DOHH2 (cell line): ENCODE data around the gene CREG2.

ENCODE experiments used
- H3F3A ChIP-seq: fragments of 200-600 bp; sonication (generic), shearing (Covaris generic); 2 replicates; pipeline ENCODE4 v1.6.0; 2016; ENCODE audit warnings: antibody characterized with exemption, mild to moderate bottlenecking; ENCODE audit not compliant: control insufficient read depth, insufficient read depth
- H3K27ac ChIP-seq: fragments of 200-600 bp; sonication (generic); 2 replicates; pipeline ENCODE4 v1.5.1; 2014; ENCODE audit warnings: low read depth, mild to moderate bottlenecking, low read length, moderate library complexity
- H3K27me3 ChIP-seq: fragments of 200-600 bp; sonication (generic); 2 replicates; pipeline ENCODE4 v1.6.1; 2014; ENCODE audit warnings: mild to moderate bottlenecking, low read length, mixed read lengths; ENCODE audit not compliant: control insufficient read depth
- H3K36me3 ChIP-seq: fragments of 200-600 bp; sonication (generic); 2 replicates; pipeline ENCODE4 v1.6.1; 2014; ENCODE audit warnings: mild to moderate bottlenecking, low read length, moderate library complexity, mixed read lengths; ENCODE audit not compliant: control insufficient read depth
- H3K4me1 ChIP-seq: fragments of 200-600 bp; sonication (generic); 2 replicates; pipeline ENCODE4 v1.6.1; 2014; ENCODE audit warnings: mild to moderate bottlenecking, low read length, mixed read lengths; ENCODE audit not compliant: control insufficient read depth
- H3K4me2 ChIP-seq: fragments of 200-600 bp; sonication (generic); 2 replicates; pipeline ENCODE4 v1.6.0; 2014; ENCODE audit warnings: mild to moderate bottlenecking, low read length, moderate library complexity
- H3K4me3 ChIP-seq: fragments of 200-600 bp; sonication (generic); 2 replicates; pipeline ENCODE4 v1.5.1; 2014; ENCODE audit warnings: mild to moderate bottlenecking, low read length, mixed read lengths
- H3K79me2 ChIP-seq: fragments of 200-600 bp; sonication (generic); 2 replicates; pipeline ENCODE4 v1.6.1; 2014; ENCODE audit warnings: mild to moderate bottlenecking, low read length, mixed read lengths; ENCODE audit not compliant: control insufficient read depth
- H3K9me2 ChIP-seq: fragments of 200-600 bp; sonication (generic); replicated peaks from 2 replicates; pipeline ENCODE4 v1.6.1; 2014; ENCODE audit warnings: mild to moderate bottlenecking, low read length, mixed read lengths; ENCODE audit not compliant: control insufficient read depth
- H3K9me3 ChIP-seq: fragments of 200-600 bp; sonication (generic); 2 replicates; pipeline ENCODE4 v1.6.1; 2014; ENCODE audit warnings: antibody characterized with exemption, low read length, mixed read lengths; ENCODE audit not compliant: control insufficient read depth, insufficient read depth
- H4K20me1 ChIP-seq: fragments of 200-600 bp; sonication (generic); 2 replicates; pipeline ENCODE4 v1.6.0; 2014; ENCODE audit warnings: low read depth, mild to moderate bottlenecking, antibody characterized with exemption, low read length, moderate library complexity; ENCODE audit not compliant: control insufficient read depth, insufficient read depth
- EZH2phosphoT487 ChIP-seq: fragments of 200-600 bp; sonication (generic); IDR thresholded peaks from 2 replicates; pipeline ENCODE4 v1.6.1; 2017; ENCODE audit warnings: borderline replicate concordance, mild to moderate bottlenecking, antibody characterized with exemption, low read length, moderate library complexity, mixed read lengths
- TF ChIP-seq, protein P1 (sequence below): fragments of 200-600 bp; sonication (generic); IDR thresholded peaks from one replicate; pipeline ENCODE4 v1.5.1; 2014; ENCODE audit warnings: antibody characterized with exemption, mild to moderate bottlenecking, low read depth, low read length; ENCODE audit not compliant: poor library complexity, severe bottlenecking

The CREG2 gene

DNA sequence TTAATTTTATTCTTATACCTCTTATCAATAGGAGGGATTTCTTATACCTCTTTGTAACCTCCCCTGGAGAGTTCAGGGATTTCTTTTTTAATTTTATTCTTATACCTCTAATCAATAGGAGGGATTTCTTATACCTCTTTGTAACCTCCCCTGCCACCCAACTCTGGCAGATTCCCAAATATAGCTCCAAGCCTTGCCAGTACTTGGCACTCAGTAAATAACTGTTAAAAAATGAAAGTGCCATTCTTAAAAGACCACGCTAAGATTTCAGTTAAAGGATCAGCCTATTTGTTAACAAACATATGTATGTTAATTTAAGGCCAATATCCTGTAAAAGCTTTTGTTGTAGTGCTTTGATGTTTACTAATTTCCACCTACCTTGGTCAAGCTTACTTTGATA, 83.6 kb downstream of the CREG2 start:
- no peaks in the 10 kb centered on the region for H3K9me3 ChIP-seq
- TF ChIP-seq, protein P1, sequence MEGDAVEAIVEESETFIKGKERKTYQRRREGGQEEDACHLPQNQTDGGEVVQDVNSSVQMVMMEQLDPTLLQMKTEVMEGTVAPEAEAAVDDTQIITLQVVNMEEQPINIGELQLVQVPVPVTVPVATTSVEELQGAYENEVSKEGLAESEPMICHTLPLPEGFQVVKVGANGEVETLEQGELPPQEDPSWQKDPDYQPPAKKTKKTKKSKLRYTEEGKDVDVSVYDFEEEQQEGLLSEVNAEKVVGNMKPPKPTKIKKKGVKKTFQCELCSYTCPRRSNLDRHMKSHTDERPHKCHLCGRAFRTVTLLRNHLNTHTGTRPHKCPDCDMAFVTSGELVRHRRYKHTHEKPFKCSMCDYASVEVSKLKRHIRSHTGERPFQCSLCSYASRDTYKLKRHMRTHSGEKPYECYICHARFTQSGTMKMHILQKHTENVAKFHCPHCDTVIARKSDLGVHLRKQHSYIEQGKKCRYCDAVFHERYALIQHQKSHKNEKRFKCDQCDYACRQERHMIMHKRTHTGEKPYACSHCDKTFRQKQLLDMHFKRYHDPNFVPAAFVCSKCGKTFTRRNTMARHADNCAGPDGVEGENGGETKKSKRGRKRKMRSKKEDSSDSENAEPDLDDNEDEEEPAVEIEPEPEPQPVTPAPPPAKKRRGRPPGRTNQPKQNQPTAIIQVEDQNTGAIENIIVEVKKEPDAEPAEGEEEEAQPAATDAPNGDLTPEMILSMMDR = no peak
- peaks cover 66% of the 10 kb centered on the region for H3K79me2 ChIP-seq
- H3K36me3 ChIP-seq = peaks cover 2% of the 10 kb centered on the region; the same call in 1 of the 2 replicates
- H3K27ac ChIP-seq = no peak overlapping the region
- no peaks in the 10 kb centered on the region for H3F3A ChIP-seq
- no peak overlapping the region for H3K4me3 ChIP-seq
- peaks cover 9% of the 10 kb centered on the region; the same call in 1 of the 2 replicates for H4K20me1 ChIP-seq
- H3K4me2 ChIP-seq = no peak overlapping the region
- H3K4me1 ChIP-seq = peaks cover 31% of the 10 kb centered on the region
- no peaks in the 10 kb centered on the region for H3K9me2 ChIP-seq
- no peaks in the 10 kb centered on the region for H3K27me3 ChIP-seq

DNA sequence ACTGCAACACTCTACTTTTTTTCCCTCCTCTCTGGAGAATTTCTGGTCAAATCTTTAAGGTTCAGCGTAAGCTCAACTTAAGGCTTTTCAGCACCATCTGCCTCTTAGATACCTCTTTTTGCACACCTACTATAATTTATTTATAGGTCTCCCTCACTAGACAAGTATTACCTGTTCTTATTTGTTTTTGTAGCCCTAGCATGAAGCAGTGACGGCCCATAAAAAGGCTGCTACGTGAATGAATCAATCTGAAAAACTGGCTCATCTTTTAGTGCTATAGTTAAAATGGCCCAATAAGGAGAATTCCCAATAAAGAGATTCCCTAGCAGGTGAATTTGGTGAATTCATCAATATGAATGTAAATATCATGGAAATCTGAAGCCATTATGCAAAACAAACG, 85.3 kb downstream of the CREG2 start:
- H3K9me2 ChIP-seq = no peaks in the 10 kb centered on the region
- peaks cover 16% of the 10 kb centered on the region for H3K4me1 ChIP-seq
- no peaks in the 10 kb centered on the region for H3K27me3 ChIP-seq
- no peaks in the 10 kb centered on the region for H3K9me3 ChIP-seq
- no peaks in the 10 kb centered on the region for H3F3A ChIP-seq
- H3K79me2 ChIP-seq = peaks cover 59% of the 10 kb centered on the region
- H4K20me1 ChIP-seq = peaks cover 9% of the 10 kb centered on the region; the same call in 1 of the 2 replicates
- H3K4me3 ChIP-seq = no peak overlapping the region
- no peak overlapping the region for H3K27ac ChIP-seq
- no peak overlapping the region for H3K4me2 ChIP-seq
- peaks cover 2% of the 10 kb centered on the region; the same call in 1 of the 2 replicates for H3K36me3 ChIP-seq
- no peak for TF ChIP-seq EZH2phosphoT487
- TF ChIP-seq, protein P1 = no peak

DNA sequence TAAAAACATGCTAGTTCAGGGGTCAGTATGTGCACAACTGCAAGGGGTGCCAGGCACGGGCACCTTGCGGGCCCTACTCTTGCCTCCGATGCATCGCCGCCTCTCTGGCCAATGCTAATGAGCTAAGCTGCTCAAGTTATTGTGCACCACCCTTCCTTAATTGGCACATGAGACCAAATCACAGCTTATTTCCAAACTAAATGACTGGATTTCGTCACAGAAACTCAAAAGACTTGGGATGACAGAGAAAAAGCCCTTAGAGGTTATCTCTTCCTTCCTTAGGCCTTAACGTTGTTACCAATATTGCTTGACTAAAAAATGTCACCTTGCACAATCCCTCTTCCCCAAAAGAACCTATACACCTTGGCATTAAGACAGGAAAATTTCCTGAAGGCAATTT, 86.5 kb downstream of the CREG2 start:
- no peak overlapping the region for H3K4me2 ChIP-seq
- no peaks in the 10 kb centered on the region for H3K9me3 ChIP-seq
- no peaks in the 10 kb centered on the region for H3K9me2 ChIP-seq
- H3K27me3 ChIP-seq = no peaks in the 10 kb centered on the region
- H3K36me3 ChIP-seq = peaks cover under 1% of the 10 kb centered on the region; the same call in 1 of the 2 replicates
- peaks cover 50% of the 10 kb centered on the region for H3K79me2 ChIP-seq
- H3K4me1 ChIP-seq = peaks cover 4% of the 10 kb centered on the region
- no peaks in the 10 kb centered on the region for H3F3A ChIP-seq
- no peak overlapping the region for H3K27ac ChIP-seq
- no peak for TF ChIP-seq EZH2phosphoT487
- TF ChIP-seq, protein P1 = no peak
- peaks cover 9% of the 10 kb centered on the region; the same call in 1 of the 2 replicates for H4K20me1 ChIP-seq
- no peak overlapping the region for H3K4me3 ChIP-seq
